ENCODE results near the gene PROKR1. TPM values are rescaled to one million over a fixed set of nuclear protein-coding genes. Genes with fewer than 3 reads are reported as not detected.

The PROKR1 gene
- total RNA-seq, 2 experiments from 2014 or later = not detected

- Mint-ChIP-seq H3K4me1 (ENCODE audit: low read depth) (peaks cover 27% of the 10 kb centered on the region), H3K27me3 (peaks cover 34% of the 10 kb centered on the region), H3K4me3 (no peak overlapping the region), H3K36me3 (ENCODE audit: low read depth) (no peaks in the 10 kb centered on the region), H3K9me3 (no peaks in the 10 kb centered on the region), H3K27ac (no peak overlapping the region)
- ChIA-PET POLR2A (no interaction called here), CTCF (no interaction called here)
- H3K9me3 ChIP-seq (ENCODE audit: control insufficient read depth in 1 of 2, insufficient read depth in 1 of 2, low read length in 2 of 2) = peaks cover 0 to 4% of the 10 kb centered on the region in 2 experiments
- no peaks in the 10 kb centered on the region for H3K36me3 ChIP-seq (ENCODE audit: insufficient read depth, low read length)
- intact Hi-C loops (cut with DNase I, micrococcal nuclease) = no loop called here
- ATAC-seq (ENCODE audit: poor library complexity) (no peak), DNase-seq (no peak)
- H3K4me3 ChIP-seq (ENCODE audit: low read length) = no peak overlapping the region
- H3K27ac ChIP-seq (ENCODE audit: low read depth in 1 of 2, low read length in 2 of 2) = no peak overlapping the region
- H3K27me3 ChIP-seq (ENCODE audit: control insufficient read depth in 1 of 2, insufficient read depth in 2 of 2, low read length in 2 of 2) = peaks cover 16 to 34% of the 10 kb centered on the region in 2 experiments
- no peak for TF ChIP-seq CTCF (IDR thresholded peaks at IDR 0.05)
- peaks cover 14% of the 10 kb centered on the region for H3K4me1 ChIP-seq (ENCODE audit: insufficient read depth, low read length)
These were observed 7.3 kb downstream of the PROKR1 start for GRCh38 chr2:68650645-68651044.

- H3K9me3 ChIP-seq (ENCODE audit: control insufficient read depth in 1 of 2, insufficient read depth in 1 of 2, low read length in 2 of 2) = no peaks in the 10 kb centered on the region
- Mint-ChIP-seq H3K4me1 (ENCODE audit: low read depth) (peaks cover 27% of the 10 kb centered on the region), H3K4me3 (no peak overlapping the region), H3K27me3 (peaks cover 13% of the 10 kb centered on the region), H3K27ac (no peak overlapping the region), H3K9me3 (no peaks in the 10 kb centered on the region), H3K36me3 (ENCODE audit: low read depth) (no peaks in the 10 kb centered on the region)
- peaks cover 14% of the 10 kb centered on the region for H3K4me1 ChIP-seq (ENCODE audit: insufficient read depth, low read length)
- no peaks in the 10 kb centered on the region for H3K36me3 ChIP-seq (ENCODE audit: insufficient read depth, low read length)
- no peak overlapping the region for H3K4me3 ChIP-seq (ENCODE audit: low read length)
- DNase-seq = no peak
- H3K27ac ChIP-seq (ENCODE audit: low read depth in 1 of 2, low read length in 2 of 2) = no peak overlapping the region
- intact Hi-C loops (cut with DNase I, micrococcal nuclease) = no loop called here
- no peak for TF ChIP-seq CTCF (IDR thresholded peaks at IDR 0.05)
- peaks cover 1 to 12% of the 10 kb centered on the region in 2 experiments for H3K27me3 ChIP-seq (ENCODE audit: control insufficient read depth in 1 of 2, insufficient read depth in 2 of 2, low read length in 2 of 2)
- ChIA-PET POLR2A (no interaction called here), CTCF (no interaction called here)
- ATAC-seq (ENCODE audit: poor library complexity) = no peak
These were observed 9.7 kb downstream of the PROKR1 start for GRCh38 chr2:68653034-68653433.

- H3K27ac ChIP-seq (ENCODE audit: low read depth in 1 of 2, low read length in 2 of 2) = no peak overlapping the region
- ATAC-seq (ENCODE audit: poor library complexity) (peak; percentile 55), DNase-seq (peak in 5 of 14 experiments; percentile 10 to 48 (median 32))
- peaks cover 27% of the 10 kb centered on the region for H3K4me1 Mint-ChIP-seq (ENCODE audit: low read depth)
- H3K36me3 Mint-ChIP-seq (ENCODE audit: low read depth) = no peaks in the 10 kb centered on the region
- TF ChIP-seq CTCF (IDR thresholded peaks at IDR 0.05) = no peak
- no peaks in the 10 kb centered on the region for H3K9me3 ChIP-seq (ENCODE audit: control insufficient read depth in 1 of 2, insufficient read depth in 1 of 2, low read length in 2 of 2)
- no peak overlapping the region for H3K27ac Mint-ChIP-seq
- H3K27me3 Mint-ChIP-seq = peaks cover 13% of the 10 kb centered on the region
- ChIA-PET POLR2A (no interaction called here), CTCF (no interaction called here)
- peaks cover 4 to 7% of the 10 kb centered on the region in 2 experiments for H3K27me3 ChIP-seq (ENCODE audit: control insufficient read depth in 1 of 2, insufficient read depth in 2 of 2, low read length in 2 of 2)
- H3K9me3 Mint-ChIP-seq = no peaks in the 10 kb centered on the region
- H3K4me1 ChIP-seq (ENCODE audit: insufficient read depth, low read length) = peaks cover 14% of the 10 kb centered on the region
- no peak overlapping the region for H3K4me3 ChIP-seq (ENCODE audit: low read length)
- H3K36me3 ChIP-seq (ENCODE audit: insufficient read depth, low read length) = no peaks in the 10 kb centered on the region
- intact Hi-C loops (cut with DNase I, micrococcal nuclease) = no loop called here
- no peak overlapping the region for H3K4me3 Mint-ChIP-seq
These were observed 10.2 kb downstream of the PROKR1 start for GRCh38 chr2:68653538-68653982.
